ENCODE measurements around the gene JMJD6.

The JMJD6 gene

GRCh38 chr17:76697702-76698465 lies 28.5 kb downstream of the JMJD6 start:
- no peak for DNase-seq (ENCODE audit: low spot score)

GRCh38 chr17:76696763-76697701 lies 29.4 kb downstream of the JMJD6 start:
- DNase-seq (ENCODE audit: low spot score), result no peak

GRCh38 chr17:76695059-76695831 lies 31.2 kb downstream of the JMJD6 start:
- no peak for DNase-seq (ENCODE audit: low spot score)

- DNase-seq (ENCODE audit: low spot score), result no peak
Observed at GRCh38 chr17:76691379-76692191, 34.8 kb downstream of the JMJD6 start.

- no peak for DNase-seq (ENCODE audit: low spot score)
Observed at GRCh38 chr17:76690596-76691280, 35.7 kb downstream of the JMJD6 start.

GRCh38 chr17:76689859-76690258 lies 36.5 kb downstream of the JMJD6 start:
- no peak for DNase-seq (ENCODE audit: low spot score)

GRCh38 chr17:76688165-76688622 lies 38.2 kb downstream of the JMJD6 start:
- DNase-seq (ENCODE audit: low spot score), result no peak

- DNase-seq (ENCODE audit: low spot score), result no peak
Observed at GRCh38 chr17:76687298-76688164, 38.9 kb downstream of the JMJD6 start.

GRCh38 chr17:76686538-76687297 lies 39.7 kb downstream of the JMJD6 start:
- no peak for DNase-seq (ENCODE audit: low spot score)

GRCh38 chr17:76685846-76686245 lies 40.6 kb downstream of the JMJD6 start:
- no peak for DNase-seq (ENCODE audit: low spot score)

- no peak for DNase-seq (ENCODE audit: low spot score)
Observed at GRCh38 chr17:76685366-76685765, 41.0 kb downstream of the JMJD6 start.

GRCh38 chr17:76684756-76685155 lies 41.6 kb downstream of the JMJD6 start:
- no peak for DNase-seq (ENCODE audit: low spot score)

GRCh38 chr17:76683921-76684745 lies 42.3 kb downstream of the JMJD6 start:
- DNase-seq (ENCODE audit: low spot score), result no peak

GRCh38 chr17:76683011-76683755 lies 43.2 kb downstream of the JMJD6 start:
- no peak for DNase-seq (ENCODE audit: low spot score)

- no peak for DNase-seq (ENCODE audit: low spot score)
Observed at GRCh38 chr17:76682296-76682695, 44.1 kb downstream of the JMJD6 start.

GRCh38 chr17:76681222-76682137 lies 44.9 kb downstream of the JMJD6 start:
- DNase-seq (ENCODE audit: low spot score), result peak; percentile 74
